ENCODE data around the gene CTCFL.
"Not testable (repeated sequence)": the region's sequence is repeated elsewhere in the genome, so short reads cannot be mapped to it uniquely, and the experiment has no call there.

The CTCFL gene

GRCh38 chr20:57508831-57509230 lies 16.1 kb downstream of the CTCFL start:
- no peak for DNase-seq (ENCODE audit: low read depth)

GRCh38 chr20:57508381-57508780 lies 16.6 kb downstream of the CTCFL start:
- DNase-seq (ENCODE audit: low read depth): no peak

- DNase-seq (ENCODE audit: low read depth): no peak
Observed at GRCh38 chr20:57507477-57507876, 17.5 kb downstream of the CTCFL start.

GRCh38 chr20:57505979-57506378 lies 19.0 kb downstream of the CTCFL start:
- no peak for DNase-seq (ENCODE audit: low read depth)

- DNase-seq (ENCODE audit: low read depth): no peak
Observed at GRCh38 chr20:57504411-57504810, 20.5 kb downstream of the CTCFL start.

GRCh38 chr20:57503035-57503658 lies 21.8 kb downstream of the CTCFL start:
- no peak for DNase-seq (ENCODE audit: low read depth)

- no peak for DNase-seq (ENCODE audit: low read depth)
Observed at GRCh38 chr20:57502336-57502700, 22.6 kb downstream of the CTCFL start.

GRCh38 chr20:57501461-57502335 lies 23.2 kb downstream of the CTCFL start:
- no peak for DNase-seq (ENCODE audit: low read depth)

GRCh38 chr20:57500962-57501361 lies 24.0 kb downstream of the CTCFL start:
- no peak for DNase-seq (ENCODE audit: low read depth)

GRCh38 chr20:57500235-57500634 lies 24.7 kb downstream of the CTCFL start:
- DNase-seq (ENCODE audit: low read depth): no peak

- no peak for DNase-seq (ENCODE audit: low read depth)
Observed at GRCh38 chr20:57499676-57500075, 25.3 kb downstream of the CTCFL start.

GRCh38 chr20:57498425-57499400 lies 26.2 kb downstream of the CTCFL start:
- no peak for DNase-seq (ENCODE audit: low read depth)

- DNase-seq (ENCODE audit: low read depth): no peak
Observed at GRCh38 chr20:57496592-57496991, 28.3 kb downstream of the CTCFL start.

GRCh38 chr20:57495978-57496377 lies 29.0 kb downstream of the CTCFL start:
- DNase-seq (ENCODE audit: low read depth): no peak

- no peak for DNase-seq (ENCODE audit: low read depth)
Observed at GRCh38 chr20:57493091-57493615, 31.8 kb downstream of the CTCFL start.

- no peak for DNase-seq (ENCODE audit: low read depth)
Observed at GRCh38 chr20:57491373-57491772, 33.6 kb downstream of the CTCFL start.

GRCh38 chr20:57488277-57488676 lies 36.7 kb downstream of the CTCFL start:
- DNase-seq (ENCODE audit: low read depth): not testable (repeated sequence)

GRCh38 chr20:57485770-57486169 lies 39.2 kb downstream of the CTCFL start:
- no peak for DNase-seq (ENCODE audit: low read depth)

- no peak for DNase-seq (ENCODE audit: low read depth)
Observed at GRCh38 chr20:57484772-57485171, 40.2 kb downstream of the CTCFL start.

- DNase-seq (ENCODE audit: low read depth): no peak
Observed at GRCh38 chr20:57483287-57484050, 41.5 kb downstream of the CTCFL start.

- no peak for DNase-seq (ENCODE audit: low read depth)
Observed at GRCh38 chr20:57482796-57483195, 42.1 kb downstream of the CTCFL start.

Measured in stimulated activated CD8-positive, alpha-beta memory T cell treated with anti-CD3 and anti-CD28 coated beads, Interleukin-15, amount 100 ng/mL, for 24 hours (primary cell).